Endodermal cell (in vitro differentiated cells): ENCODE results near the gene RBMS3. TPM values are rescaled to one million over a fixed set of nuclear protein-coding genes. Genes with fewer than 3 reads are reported as not detected.
A peak's percentile ranks its signal among the peaks of the same experiment; 100 is the strongest.

Experiments used
- DNase-seq: peaks from one replicate; pipeline ENCODE4 v3.0.0-alpha.2; 2017
- H3K27ac ChIP-seq: 2 replicates; pipeline ENCODE4 v1.5.1; 2013; ENCODE audit warnings: mild to moderate bottlenecking, low read depth, low read length, moderate library complexity
- H3K27me3 ChIP-seq: 2 replicates; pipeline ENCODE4 v1.6.1; 2013; ENCODE audit warnings: mild to moderate bottlenecking, low read length, moderate library complexity; ENCODE audit not compliant: insufficient read depth, control insufficient read depth, poor library complexity, severe bottlenecking
- H3K36me3 ChIP-seq: 2 replicates; pipeline ENCODE4 v1.7.0; 2013; ENCODE audit warnings: mild to moderate bottlenecking, low read length, moderate library complexity; ENCODE audit not compliant: control insufficient read depth, insufficient read depth
- H3K4me1 ChIP-seq: one replicate; pipeline ENCODE4 v1.7.0; 2013; ENCODE audit warnings: low read length; ENCODE audit not compliant: control insufficient read depth, insufficient read depth
- H3K4me3 ChIP-seq: 2 replicates; pipeline ENCODE4 v1.5.1; 2013; ENCODE audit warnings: mild to moderate bottlenecking, low read length, moderate library complexity
- H3K9ac ChIP-seq: 2 replicates; pipeline ENCODE4 v1.6.1; 2013; ENCODE audit warnings: mild to moderate bottlenecking, low read length, moderate library complexity; ENCODE audit not compliant: poor library complexity, severe bottlenecking; ENCODE audit errors: extremely low read depth
- H3K9me3 ChIP-seq: 2 replicates; pipeline ENCODE4 v1.6.1; 2013; ENCODE audit warnings: mild to moderate bottlenecking, low read length, moderate library complexity; ENCODE audit not compliant: control insufficient read depth
- H3K27ac Mint-ChIP-seq: 2 replicates; pipeline ENCODE4 v1.8.0; 2020; ENCODE audit warnings: mixed read lengths
- H3K27me3 Mint-ChIP-seq: 2 replicates; pipeline ENCODE4 v1.8.0; 2021; ENCODE audit warnings: mild to moderate bottlenecking, mixed read lengths; ENCODE audit not compliant: insufficient read depth
- H3K36me3 Mint-ChIP-seq: 2 replicates; pipeline ENCODE4 v1.8.0; 2020; ENCODE audit warnings: low read depth, mixed read lengths
- H3K4me1 Mint-ChIP-seq: 2 replicates; pipeline ENCODE4 v1.8.0; 2020; ENCODE audit warnings: mixed read lengths
- H3K4me3 Mint-ChIP-seq: 2 replicates; pipeline ENCODE4 v1.8.0; 2020; ENCODE audit warnings: mild to moderate bottlenecking, moderate library complexity, mixed read lengths
- H3K9me3 Mint-ChIP-seq: 2 replicates; pipeline ENCODE4 v1.8.0; 2020; ENCODE audit warnings: mild to moderate bottlenecking, mixed read lengths
- CTCF ChIP-seq: fragments of 200-600 bp; sonication (generic); conservative IDR thresholded peaks from 2 replicates; pipeline ENCODE4 v1.5.0; 2021; ENCODE audit warnings: antibody characterized with exemption, mild to moderate bottlenecking
- WGBS, 2 experiments: methylation state at CpG; one replicate each; pipeline versions ENCODE4 v1.1.5 to v1.1.7; 2013; ENCODE audit warnings: missing lambda C conversion rate in 2 of 2, mixed read lengths in 1 of 2; ENCODE audit not compliant: insufficient coverage in 1 of 2, insufficient read length in 1 of 2; 5-methylcytosine and 5-hydroxymethylcytosine counted together
- total RNA-seq, 2 donors: library from RNA; stranded (reverse); fragmentation: NEBNext Ultra II Directional in 1 of 2; extraction: Animal tissue kit (Norgen Biotek cat#: 25700) in 1 of 2; gene quantifications; 2 replicates in 1 of 2; 3 replicates in 1 of 2; pipeline ENCODE4 v1.2.1, GENCODE V29; 2021

The RBMS3 gene
- total RNA-seq, 2 donors from 2014 or later, result 2.0 to 7.3 TPM

GRCh38 chr3:29971895-29972294 lies 691.0 kb downstream of the RBMS3 start:
- no peaks in the 10 kb centered on the region for H3K4me1 ChIP-seq
- H3K4me1 Mint-ChIP-seq, result no peaks in the 10 kb centered on the region
- 86% methylated on average over 2 of the region's 2 CpGs; no CpG with 5 or more reads in 1 of the 2 experiments for WGBS, 2 experiments
- H3K9me3 ChIP-seq, result peaks cover 3% of the 10 kb centered on the region
- peaks cover 9% of the 10 kb centered on the region for H3K9me3 Mint-ChIP-seq
- TF ChIP-seq CTCF, result no peak
- H3K4me3 Mint-ChIP-seq, result no peak overlapping the region
- H3K4me3 ChIP-seq, result no peak overlapping the region
- no peaks in the 10 kb centered on the region for H3K27me3 Mint-ChIP-seq
- DNase-seq, result no peak
- peaks cover 1% of the 10 kb centered on the region for H3K36me3 Mint-ChIP-seq
- no peak overlapping the region for H3K9ac ChIP-seq
- peak overlapping the region; percentile 11 for H3K27ac Mint-ChIP-seq
- H3K27ac ChIP-seq, result peak overlapping the region; percentile 85
- H3K27me3 ChIP-seq, result no peaks in the 10 kb centered on the region
- no peaks in the 10 kb centered on the region for H3K36me3 ChIP-seq

GRCh38 chr3:29972320-29972993 lies 691.6 kb downstream of the RBMS3 start:
- no peaks in the 10 kb centered on the region for H3K27me3 Mint-ChIP-seq
- no peaks in the 10 kb centered on the region for H3K4me1 Mint-ChIP-seq
- TF ChIP-seq CTCF, result no peak
- Histone ChIP-seq H3K27ac (peak overlapping the region; percentile 85), H3K27me3 (no peaks in the 10 kb centered on the region), H3K36me3 (no peaks in the 10 kb centered on the region), H3K4me3 (no peak overlapping the region), H3K4me1 (no peaks in the 10 kb centered on the region), H3K9me3 (peaks cover 3% of the 10 kb centered on the region), H3K9ac (no peak overlapping the region)
- no peak overlapping the region for H3K4me3 Mint-ChIP-seq
- H3K9me3 Mint-ChIP-seq, result peaks cover 9% of the 10 kb centered on the region
- no peaks in the 10 kb centered on the region for H3K36me3 Mint-ChIP-seq
- DNase-seq, result no peak
- 45% methylated on average over 3 of the region's 3 CpGs; no CpG with 5 or more reads in 1 of the 2 experiments for WGBS, 2 experiments
- H3K27ac Mint-ChIP-seq, result peak overlapping the region; percentile 11

GRCh38 chr3:29973763-29974162 lies 692.9 kb downstream of the RBMS3 start:
- Mint-ChIP-seq H3K27me3 (no peaks in the 10 kb centered on the region), H3K4me3 (no peak overlapping the region), H3K36me3 (no peaks in the 10 kb centered on the region), H3K9me3 (peaks cover 10% of the 10 kb centered on the region), H3K27ac (no peak overlapping the region), H3K4me1 (peaks cover 4% of the 10 kb centered on the region)
- DNase-seq, result no peak
- H3K36me3 ChIP-seq, result no peaks in the 10 kb centered on the region
- TF ChIP-seq CTCF, result no peak
- H3K27me3 ChIP-seq, result no peaks in the 10 kb centered on the region
- H3K4me3 ChIP-seq, result no peak overlapping the region
- no peak overlapping the region for H3K9ac ChIP-seq
- H3K4me1 ChIP-seq, result peaks cover 4% of the 10 kb centered on the region
- peaks cover 3% of the 10 kb centered on the region for H3K9me3 ChIP-seq
- H3K27ac ChIP-seq, result no peak overlapping the region
- WGBS, 2 experiments, result 88% methylated on average over 1 of the region's 1 CpG; no CpG with 5 or more reads in 1 of the 2 experiments
